ENCODE measurements around the gene ENG. TPM values are rescaled to one million over a fixed set of nuclear protein-coding genes. Genes with fewer than 3 reads are reported as not detected.

Gene ENG
- total RNA-seq, 1 donor from 2014 or later, result 675 TPM

- Histone ChIP-seq H3K27me3 (no peaks in the 10 kb centered on the region), H3K4me1 (peaks cover 0 to 4% of the 10 kb centered on the region in 2 donors), H3K27ac (no peak overlapping the region), H3K4me3 (no peak overlapping the region), H3K9me3 (no peaks in the 10 kb centered on the region), H3K36me3 (peaks cover 79 to 89% of the 10 kb centered on the region in 2 donors)
- TF ChIP-seq CTCF (IDR thresholded peaks at IDR 0.05), result no peak
- DNase-seq (ENCODE audit: low spot score in 2 of 2), result no peak
- intact Hi-C loops (cut with DNase I), result no loop called here
These were observed 35.6 kb upstream of the ENG start for GRCh38 chr9:127890053-127890452.

GRCh38 chr9:127887792-127888191 is 33.3 kb upstream of the ENG start:
- no peak overlapping the region for H3K27ac ChIP-seq
- H3K36me3 ChIP-seq, result peaks cover 57 to 66% of the 10 kb centered on the region in 2 donors
- intact Hi-C loops (cut with DNase I), result no loop called here
- H3K9me3 ChIP-seq, result no peaks in the 10 kb centered on the region
- no peak for DNase-seq (ENCODE audit: low spot score in 2 of 2)
- no peak for TF ChIP-seq CTCF (IDR thresholded peaks at IDR 0.05)
- no peak overlapping the region for H3K4me3 ChIP-seq
- H3K27me3 ChIP-seq, result no peaks in the 10 kb centered on the region
- H3K4me1 ChIP-seq, result peaks cover 0 to 11% of the 10 kb centered on the region in 2 donors

GRCh38 chr9:127886401-127886972 is 32.0 kb upstream of the ENG start:
- peaks cover 50 to 60% of the 10 kb centered on the region in 2 donors for H3K36me3 ChIP-seq
- intact Hi-C loops (cut with DNase I), result no loop called here
- H3K27me3 ChIP-seq, result no peaks in the 10 kb centered on the region
- peak overlapping the region in 1 of 2 donors; percentile 63 for H3K27ac ChIP-seq
- H3K9me3 ChIP-seq, result no peaks in the 10 kb centered on the region
- no peak for TF ChIP-seq CTCF (IDR thresholded peaks at IDR 0.05)
- no peak overlapping the region for H3K4me3 ChIP-seq
- H3K4me1 ChIP-seq, result peaks cover 0 to 11% of the 10 kb centered on the region in 2 donors
- no peak for DNase-seq (ENCODE audit: low spot score in 2 of 2)

GRCh38 chr9:127885508-127886281 is 31.2 kb upstream of the ENG start:
- TF ChIP-seq CTCF (IDR thresholded peaks at IDR 0.05), result no peak
- Histone ChIP-seq H3K36me3 (peaks cover 43 to 52% of the 10 kb centered on the region in 2 donors), H3K4me1 (peaks cover 0 to 11% of the 10 kb centered on the region in 2 donors), H3K27ac (peak overlapping the region; percentile 59 to 63), H3K4me3 (no peak overlapping the region), H3K27me3 (no peaks in the 10 kb centered on the region), H3K9me3 (no peaks in the 10 kb centered on the region)
- DNase-seq (ENCODE audit: low spot score in 2 of 2), result no peak
- intact Hi-C loops (cut with DNase I), result no loop called here

DNA sequence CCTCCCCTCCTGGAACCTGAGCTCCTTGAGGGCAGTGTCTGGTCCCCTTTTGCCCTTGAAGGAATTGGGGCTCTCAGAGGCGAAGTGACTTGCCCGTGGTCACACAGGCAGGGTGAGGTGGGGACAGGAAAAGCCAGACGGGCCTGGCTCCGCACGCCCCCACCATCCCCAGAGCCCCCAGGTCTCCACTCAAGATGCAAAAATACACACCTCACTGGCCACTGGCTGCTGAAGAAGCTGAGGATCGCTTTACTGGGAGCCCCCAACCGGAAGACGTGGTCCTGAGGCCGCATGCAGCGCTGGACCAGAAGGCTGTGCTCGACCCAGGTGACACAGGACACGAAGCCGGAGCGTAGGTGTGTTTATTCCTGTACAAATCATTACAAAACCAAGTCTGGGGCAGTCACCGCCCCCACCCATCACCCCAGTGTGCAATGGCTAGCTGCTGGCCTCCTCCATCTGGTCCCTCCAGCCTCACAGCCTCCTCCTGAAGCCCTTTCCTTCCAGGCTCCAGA is 30.6 kb upstream of the ENG start:
- no peaks in the 10 kb centered on the region for H3K27me3 ChIP-seq
- H3K4me1 ChIP-seq, result peaks cover 0 to 11% of the 10 kb centered on the region in 2 donors
- H3K9me3 ChIP-seq, result no peaks in the 10 kb centered on the region
- intact Hi-C loops (cut with DNase I), result no loop called here
- no peak for TF ChIP-seq CTCF (IDR thresholded peaks at IDR 0.05)
- H3K27ac ChIP-seq, result peak overlapping the region; percentile 59 to 63
- peaks cover 36 to 46% of the 10 kb centered on the region in 2 donors for H3K36me3 ChIP-seq
- DNase-seq (ENCODE audit: low spot score in 2 of 2), result no peak
- H3K4me3 ChIP-seq, result no peak overlapping the region
